ENCODE data around the gene NOP9.

Gene NOP9

DNA sequence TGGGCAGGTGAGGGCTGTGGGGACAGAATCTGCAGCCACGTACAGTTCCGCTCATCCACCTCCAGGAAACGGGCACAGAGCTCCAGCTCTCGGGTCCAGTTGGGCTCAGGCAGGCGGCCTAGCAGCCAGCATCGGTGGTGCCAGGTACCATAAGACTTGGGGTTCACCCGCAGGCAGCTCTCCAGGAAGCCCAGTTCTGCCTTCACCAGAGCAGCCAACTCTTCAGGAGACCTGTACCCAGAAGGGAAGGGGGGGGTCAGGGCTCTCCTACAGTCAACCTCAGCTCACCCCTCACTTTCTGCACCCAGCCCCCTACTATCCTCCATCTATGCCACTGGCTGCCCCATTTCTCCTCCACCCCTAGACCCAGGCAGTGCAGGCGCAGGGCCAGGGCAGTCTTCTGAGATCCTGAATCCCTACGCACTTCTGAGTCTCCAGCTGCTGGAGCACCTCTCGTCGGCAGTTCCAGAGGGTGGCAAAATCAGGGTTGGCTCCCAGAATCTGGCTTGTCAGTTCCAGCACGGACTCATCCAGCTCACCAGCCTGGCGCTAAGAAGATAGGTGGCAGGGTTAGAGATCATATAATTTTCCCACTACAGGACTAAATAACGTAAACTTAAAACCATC is 29.6 kb upstream of the NOP9 start:
- TF ChIP-seq CTCF (IDR thresholded peaks at IDR 0.05; ENCODE audit: borderline replicate concordance, control extremely low read depth, extremely low read depth, insufficient read depth, missing control alignments) = no peak
- in situ Hi-C loops (cut with MboI; ENCODE audit: low sequenced_read_pairs, unreplicated experiment) = no loop called here
- no peak for DNase-seq (ENCODE audit: low spot score)

DNA sequence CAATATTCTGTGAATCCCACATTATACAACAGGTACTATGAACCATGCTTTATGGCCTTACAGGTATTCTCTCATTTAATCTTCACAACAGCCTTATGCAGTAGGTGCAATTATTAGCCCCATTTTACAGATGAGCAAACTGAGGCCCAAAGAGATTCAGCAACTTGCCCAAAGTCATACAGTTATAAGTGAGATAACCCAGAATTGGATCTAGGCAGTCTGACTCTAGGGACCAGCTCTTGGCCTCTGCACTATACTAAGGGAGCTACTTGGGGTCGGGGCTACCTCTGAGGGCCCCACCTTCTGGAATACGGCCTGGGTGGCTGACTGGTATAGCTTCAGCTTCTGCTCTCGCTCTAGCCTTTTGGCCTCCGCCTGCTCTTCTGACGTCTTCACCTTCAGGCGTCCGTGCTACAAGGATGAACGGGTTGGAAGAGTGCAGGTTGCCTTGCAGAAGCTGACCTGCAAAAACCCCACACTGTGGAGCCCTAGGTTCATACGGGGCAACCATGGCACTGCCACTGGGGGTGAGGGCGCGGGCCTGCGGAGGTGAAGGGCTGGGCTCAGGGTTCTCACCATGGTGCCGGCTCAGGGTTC is 29.0 kb upstream of the NOP9 start:
- in situ Hi-C loops (cut with MboI; ENCODE audit: low sequenced_read_pairs, unreplicated experiment) = no loop called here
- TF ChIP-seq CTCF (IDR thresholded peaks at IDR 0.05; ENCODE audit: borderline replicate concordance, control extremely low read depth, extremely low read depth, insufficient read depth, missing control alignments) = no peak
- DNase-seq (ENCODE audit: low spot score) = no peak

GRCh38 chr14:24271134-24271833 is 28.4 kb upstream of the NOP9 start, which contains the start of gene RABGGTA:
Gene RABGGTA (minus strand): TSS chr14:24271597. CDS start chr14:24271115, 482 bp downstream.
- in situ Hi-C loops (cut with MboI; ENCODE audit: low sequenced_read_pairs, unreplicated experiment) = no loop called here
- peak; percentile 96 for DNase-seq (ENCODE audit: low spot score)
- TF ChIP-seq CTCF (IDR thresholded peaks at IDR 0.05; ENCODE audit: borderline replicate concordance, control extremely low read depth, extremely low read depth, insufficient read depth, missing control alignments) = peak; percentile 93

DNA sequence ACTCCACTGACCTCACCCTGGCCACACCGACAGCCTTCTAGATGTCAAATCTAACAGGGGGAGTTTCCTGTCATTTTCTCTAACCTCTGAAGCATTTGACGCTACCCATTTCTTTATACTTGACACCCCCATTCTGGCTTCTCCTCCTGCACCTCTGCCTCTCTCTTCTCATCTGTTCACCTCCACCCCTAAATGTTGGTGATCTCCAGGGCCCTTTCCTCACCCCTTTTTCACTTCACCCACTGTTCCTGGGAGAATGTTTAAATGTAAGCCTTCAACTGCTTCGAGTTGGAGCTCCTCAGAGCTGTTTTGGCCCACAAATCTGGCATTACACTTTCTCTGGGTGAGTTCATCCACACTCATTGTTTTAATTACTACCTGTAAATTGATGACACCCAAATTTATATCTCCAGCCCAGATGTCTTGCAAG is 27.8 kb upstream of the NOP9 start:
- TF ChIP-seq CTCF (IDR thresholded peaks at IDR 0.05; ENCODE audit: borderline replicate concordance, control extremely low read depth, extremely low read depth, insufficient read depth, missing control alignments) = no peak
- in situ Hi-C loops (cut with MboI; ENCODE audit: low sequenced_read_pairs, unreplicated experiment) = no loop called here
- no peak for DNase-seq (ENCODE audit: low spot score)

- in situ Hi-C loops (cut with MboI; ENCODE audit: low sequenced_read_pairs, unreplicated experiment) = no loop called here
- DNase-seq (ENCODE audit: low spot score) = no peak
- TF ChIP-seq CTCF (IDR thresholded peaks at IDR 0.05; ENCODE audit: borderline replicate concordance, control extremely low read depth, extremely low read depth, insufficient read depth, missing control alignments) = no peak
Observed at GRCh38 chr14:24272467-24272866, 27.2 kb upstream of the NOP9 start.

- no peak for DNase-seq (ENCODE audit: low spot score)
- in situ Hi-C loops (cut with MboI; ENCODE audit: low sequenced_read_pairs, unreplicated experiment) = no loop called here
- peak; percentile 18 for TF ChIP-seq CTCF (IDR thresholded peaks at IDR 0.05; ENCODE audit: borderline replicate concordance, control extremely low read depth, extremely low read depth, insufficient read depth, missing control alignments)
Observed at GRCh38 chr14:24273422-24273998, 26.1 kb upstream of the NOP9 start.

Data from GM13976 (cell line).